CD14-positive monocyte (primary cell): Measurements from ENCODE around the gene SIX3. TPM values are rescaled to one million over a fixed set of nuclear protein-coding genes. Genes with fewer than 3 reads are reported as not detected.

Source experiments
- DNase-seq, 3 donors: peaks; one replicate each; pipeline ENCODE4 v3.0.0-alpha.2; 2011 to 2022
- H2AFZ ChIP-seq: 2 replicates; pipeline ENCODE4 v1.6.0; 2012; ENCODE audit warnings: mild to moderate bottlenecking, low read depth, low read length, inconsistent platforms; ENCODE audit not compliant: insufficient read depth, poor library complexity, severe bottlenecking
- H3K27ac ChIP-seq, 2 donors: 1 replicate in 1 of 2; 2 replicates in 1 of 2; pipeline ENCODE4 v1.5.1; 2012 to 2013; ENCODE audit warnings: low read length in 2 of 2, control low read depth in 1 of 2, inconsistent platforms in 1 of 2, low read depth in 1 of 2, mild to moderate bottlenecking in 1 of 2
- H3K27me3 ChIP-seq, 2 donors: one replicate each; pipeline versions ENCODE4 v1.6.0 to v1.6.1; 2011 to 2013; ENCODE audit warnings: low read length in 2 of 2; ENCODE audit not compliant: control insufficient read depth in 2 of 2, insufficient read depth in 2 of 2
- H3K36me3 ChIP-seq, 2 donors: replicated peaks in 1 of 2; 1 replicate in 1 of 2; 2 replicates in 1 of 2; pipeline versions ENCODE4 v1.5.1 to v1.6.1; 2012 to 2013; ENCODE audit warnings: low read length in 2 of 2, control low read depth in 1 of 2, inconsistent platforms in 1 of 2, mild to moderate bottlenecking in 1 of 2; ENCODE audit not compliant: insufficient read depth in 2 of 2, control insufficient read depth in 1 of 2
- H3K4me1 ChIP-seq, 2 donors: 1 replicate in 1 of 2; 2 replicates in 1 of 2; pipeline versions ENCODE4 v1.5.1 to v1.6.1; 2012 to 2013; ENCODE audit warnings: low read length in 2 of 2, control low read depth in 1 of 2, inconsistent platforms in 1 of 2, mild to moderate bottlenecking in 1 of 2, moderate library complexity in 1 of 2; ENCODE audit not compliant: insufficient read depth in 2 of 2, control insufficient read depth in 1 of 2
- H3K4me2 ChIP-seq: replicated peaks from 2 replicates; pipeline ENCODE3; 2012; ENCODE audit warnings: low read length, moderate library complexity, mild to moderate bottlenecking; ENCODE audit not compliant: poor library complexity, severe bottlenecking; ENCODE audit errors: extremely low read depth
- H3K4me3 ChIP-seq, 3 experiments: fragments of 200-600 bp in 1 of 3; sonication (generic) in 1 of 3; replicated peaks in 1 of 3; 1 replicate in 2 of 3; 2 replicates in 1 of 3; pipeline ENCODE4 v1.5.1; 2011 to 2013; ENCODE audit warnings: low read length in 3 of 3, mild to moderate bottlenecking in 3 of 3, control low read depth in 2 of 3, low read depth in 2 of 3, inconsistent platforms in 1 of 3, moderate library complexity in 1 of 3
- H3K79me2 ChIP-seq: 2 replicates; pipeline ENCODE4 v1.6.0; 2012; ENCODE audit warnings: mild to moderate bottlenecking, control low read depth, inconsistent platforms, low read length, moderate library complexity; ENCODE audit not compliant: insufficient read depth
- H3K9ac ChIP-seq: 2 replicates; pipeline ENCODE4 v1.6.0; 2017; ENCODE audit warnings: low read length, mild to moderate bottlenecking; ENCODE audit not compliant: insufficient read depth, poor library complexity, severe bottlenecking
- H3K9me3 ChIP-seq, 2 donors: replicated peaks in 1 of 2; 1 replicate in 1 of 2; 2 replicates in 1 of 2; pipeline versions ENCODE4 v1.5.1 to v1.6.1; 2012 to 2013; ENCODE audit warnings: low read length in 2 of 2, control low read depth in 1 of 2; ENCODE audit not compliant: control insufficient read depth in 1 of 2, insufficient read depth in 1 of 2
- H4K20me1 ChIP-seq: 2 replicates; pipeline ENCODE4 v1.6.0; 2012; ENCODE audit warnings: mild to moderate bottlenecking, low read length, control low read depth, moderate library complexity; ENCODE audit not compliant: insufficient read depth
- H3K27ac Mint-ChIP-seq, 7 donors: one replicate each; pipeline ENCODE4 v1.8.0; 2020; ENCODE audit warnings: mild to moderate bottlenecking in 7 of 7, mixed read lengths in 7 of 7, moderate library complexity in 6 of 7, inconsistent platforms in 2 of 7
- H3K27me3 Mint-ChIP-seq, 3 donors: one replicate each; pipeline ENCODE4 v1.8.0; 2021 to 2022; ENCODE audit warnings: low read depth in 3 of 3, mild to moderate bottlenecking in 3 of 3, mixed read lengths in 3 of 3, moderate library complexity in 3 of 3, inconsistent platforms in 1 of 3
- H3K36me3 Mint-ChIP-seq, 2 donors: one replicate each; pipeline ENCODE4 v1.8.0; 2020; ENCODE audit warnings: mixed read lengths in 2 of 2, inconsistent platforms in 1 of 2, mild to moderate bottlenecking in 1 of 2
- H3K4me1 Mint-ChIP-seq: one replicate; pipeline ENCODE4 v1.8.0; 2020; ENCODE audit warnings: mild to moderate bottlenecking, mixed read lengths
- H3K4me3 Mint-ChIP-seq, 2 donors: one replicate each; pipeline ENCODE4 v1.8.0; 2020; ENCODE audit warnings: mild to moderate bottlenecking in 2 of 2, mixed read lengths in 2 of 2, moderate library complexity in 1 of 2
- H3K9me3 Mint-ChIP-seq, 7 donors: one replicate each; pipeline ENCODE4 v1.8.0; 2020 to 2022; ENCODE audit warnings: mixed read lengths in 7 of 7, mild to moderate bottlenecking in 6 of 7, moderate library complexity in 6 of 7, inconsistent platforms in 2 of 7
- WGBS: methylation state at CpG from one replicate; pipeline ENCODE4 v1.1.5; 2013; ENCODE audit warnings: missing lambda C conversion rate; ENCODE audit not compliant: insufficient coverage; 5-methylcytosine and 5-hydroxymethylcytosine counted together
- intact Hi-C, 2 donors: fragments of 100-400 bp; cut with micrococcal nuclease; formaldehyde crosslinking; loops; one replicate each; pipeline versions ENCODE4 v1.15.0 to v1.15.1; 2023
- polyA plus RNA-seq, 3 donors: library from polyadenylated mRNA; depleted of rRNA in 1 of 3; unstranded in 2 of 3; stranded (reverse) in 1 of 3; fragments of 300-500 nt in 2 of 3; fragments of >200 nt in 1 of 3; fragmentation: Illumina TruSeq in 2 of 3; gene quantifications; 1 replicate in 2 of 3; 2 replicates in 1 of 3; pipeline ENCODE4 v1.2.3, GENCODE V29; 2012 to 2021
- TF ChIP-seq, protein P1 (sequence below): fragments of 200-600 bp; IDR thresholded peaks from one replicate; pipeline ENCODE4 v1.8.0; 2022; ENCODE audit warnings: antibody characterized with exemption, mild to moderate bottlenecking

SIX3 gene
- polyA plus RNA-seq, 3 donors = not detected

DNA sequence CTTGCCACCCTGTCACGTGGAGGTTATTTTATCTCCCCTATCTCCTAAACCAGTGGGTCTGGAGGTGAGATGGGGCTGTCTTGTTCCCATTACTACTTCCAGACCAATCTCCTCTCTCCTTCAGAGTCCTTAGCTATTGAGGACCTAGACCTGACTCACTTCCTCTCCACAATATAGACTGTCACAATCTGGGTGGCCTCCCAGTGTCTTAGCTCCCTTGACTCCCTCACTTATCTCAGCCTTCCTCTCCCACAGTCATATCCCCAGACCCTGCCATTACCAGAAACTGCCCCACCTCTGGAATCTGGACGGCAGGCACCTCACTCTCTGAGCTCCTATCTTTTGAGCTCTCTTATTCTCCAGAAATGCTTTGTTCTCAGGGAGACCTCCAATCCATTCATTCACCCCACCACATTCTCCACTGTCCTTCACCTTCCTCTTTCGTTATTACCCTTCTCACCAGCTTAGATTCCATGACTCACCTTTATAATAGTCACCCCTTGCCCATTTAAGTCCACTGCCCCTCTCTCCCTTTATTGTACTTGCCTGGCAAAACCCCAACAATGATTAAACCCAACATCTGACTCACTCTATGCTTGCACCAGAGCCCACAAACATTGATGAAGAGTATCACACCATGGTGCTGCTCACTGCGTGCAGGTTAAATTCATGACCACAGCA is 23.3 kb upstream of the SIX3 start:
- WGBS = 76% methylated on average over 3 of the region's 4 CpGs
- intact Hi-C loops = no loop called here
- peaks cover 37 to 58% (median 39%) of the 10 kb centered on the region in 3 donors for H3K27me3 Mint-ChIP-seq

DNA sequence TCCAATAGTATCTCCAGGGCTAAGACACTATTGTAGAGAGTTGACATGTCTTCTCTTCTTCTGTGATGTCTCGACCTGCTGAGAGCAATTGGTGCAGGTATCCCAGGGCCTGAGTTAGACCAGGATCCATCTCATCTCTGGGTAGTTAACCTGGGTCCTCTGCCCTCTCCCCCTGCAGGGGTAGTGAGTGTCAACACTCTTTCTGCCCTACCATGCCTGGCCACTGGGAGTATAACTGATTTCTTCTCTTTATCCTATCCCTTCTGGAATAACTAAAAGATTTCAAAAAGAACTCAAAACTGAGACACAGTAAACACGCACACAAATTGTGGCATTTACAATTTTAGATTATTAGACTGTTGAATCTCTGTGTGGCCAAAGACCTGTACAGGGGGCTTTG is 20.8 kb upstream of the SIX3 start:
- Histone ChIP-seq H3K79me2 (no peaks in the 10 kb centered on the region), H4K20me1 (no peaks in the 10 kb centered on the region), H2AFZ (no peak overlapping the region), H3K4me3 (no peak overlapping the region), H3K9me3 (peaks cover 0 to 13% of the 10 kb centered on the region in 2 donors), H3K36me3 (no peaks in the 10 kb centered on the region), H3K27me3 (peaks cover 42 to 71% of the 10 kb centered on the region in 2 donors), H3K4me1 (no peaks in the 10 kb centered on the region), H3K9ac (no peak overlapping the region), H3K27ac (no peak overlapping the region), H3K4me2 (no peak overlapping the region)
- intact Hi-C loops = no loop called here
- no peak overlapping the region for H3K27ac Mint-ChIP-seq
- no peaks in the 10 kb centered on the region for H3K4me1 Mint-ChIP-seq
- H3K9me3 Mint-ChIP-seq = peaks cover 0 to 5% (median 1%) of the 10 kb centered on the region in 7 donors
- TF ChIP-seq, protein P1, sequence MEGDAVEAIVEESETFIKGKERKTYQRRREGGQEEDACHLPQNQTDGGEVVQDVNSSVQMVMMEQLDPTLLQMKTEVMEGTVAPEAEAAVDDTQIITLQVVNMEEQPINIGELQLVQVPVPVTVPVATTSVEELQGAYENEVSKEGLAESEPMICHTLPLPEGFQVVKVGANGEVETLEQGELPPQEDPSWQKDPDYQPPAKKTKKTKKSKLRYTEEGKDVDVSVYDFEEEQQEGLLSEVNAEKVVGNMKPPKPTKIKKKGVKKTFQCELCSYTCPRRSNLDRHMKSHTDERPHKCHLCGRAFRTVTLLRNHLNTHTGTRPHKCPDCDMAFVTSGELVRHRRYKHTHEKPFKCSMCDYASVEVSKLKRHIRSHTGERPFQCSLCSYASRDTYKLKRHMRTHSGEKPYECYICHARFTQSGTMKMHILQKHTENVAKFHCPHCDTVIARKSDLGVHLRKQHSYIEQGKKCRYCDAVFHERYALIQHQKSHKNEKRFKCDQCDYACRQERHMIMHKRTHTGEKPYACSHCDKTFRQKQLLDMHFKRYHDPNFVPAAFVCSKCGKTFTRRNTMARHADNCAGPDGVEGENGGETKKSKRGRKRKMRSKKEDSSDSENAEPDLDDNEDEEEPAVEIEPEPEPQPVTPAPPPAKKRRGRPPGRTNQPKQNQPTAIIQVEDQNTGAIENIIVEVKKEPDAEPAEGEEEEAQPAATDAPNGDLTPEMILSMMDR = no peak
- H3K27me3 Mint-ChIP-seq = peaks cover 54 to 79% (median 57%) of the 10 kb centered on the region in 3 donors
- DNase-seq = no peak
- H3K36me3 Mint-ChIP-seq = no peaks in the 10 kb centered on the region
- peak overlapping the region in 1 of 2 donors; percentile 9 for H3K4me3 Mint-ChIP-seq
- 40% methylated on average over 1 of the region's 2 CpGs for WGBS

More for the DNA sequence above, 23.3 kb upstream of the SIX3 start:
- H3K36me3 ChIP-seq = no peaks in the 10 kb centered on the region
- DNase-seq = no peak
- no peak overlapping the region for H3K27ac Mint-ChIP-seq
- no peak overlapping the region for H3K4me3 Mint-ChIP-seq
- no peak overlapping the region for H3K4me2 ChIP-seq
- H4K20me1 ChIP-seq = no peaks in the 10 kb centered on the region
- H3K9me3 Mint-ChIP-seq = peaks cover 0 to 5% (median 3%) of the 10 kb centered on the region in 7 donors
- H3K36me3 Mint-ChIP-seq = no peaks in the 10 kb centered on the region
- H3K4me1 ChIP-seq = no peaks in the 10 kb centered on the region
- H3K79me2 ChIP-seq = no peaks in the 10 kb centered on the region
- H2AFZ ChIP-seq = no peak overlapping the region
- H3K9me3 ChIP-seq = peaks cover 0 to 4% of the 10 kb centered on the region in 2 donors
- H3K27ac ChIP-seq = no peak overlapping the region
- H3K27me3 ChIP-seq = peaks cover 18 to 46% of the 10 kb centered on the region in 2 donors
- TF ChIP-seq, protein P1 = no peak
- no peaks in the 10 kb centered on the region for H3K4me1 Mint-ChIP-seq
- H3K9ac ChIP-seq = no peak overlapping the region
- H3K4me3 ChIP-seq = no peak overlapping the region
